SK-N-SH treated with all-trans-retinoic acid at 6 μM for 48 hours (cell line): Measurements from ENCODE around the gene OSGIN1.

Experiments
- ATAC-seq: fragments of 200-7000 bp; cut with Tn5 transposase; 3 replicates; pipeline ENCODE4 v1.9.1; 2020; ENCODE audit warnings: mild to moderate bottlenecking, moderate library complexity
- ARNTL ChIP-seq: fragments of 450-650 bp; formaldehyde crosslinking; IDR thresholded peaks from 2 replicates; pipeline ENCODE4 v1.5.0; 2020; ENCODE audit warnings: low read depth, mild to moderate bottlenecking, moderate library complexity, borderline replicate concordance
- BACH2 ChIP-seq: fragments of 250-450 bp; sonication (Bioruptor Pico); IDR thresholded peaks from 2 replicates; pipeline ENCODE4 v1.9.0; 2021; ENCODE audit warnings: mild to moderate bottlenecking, borderline replicate concordance
- CSDC2 ChIP-seq: fragments of 250-450 bp; sonication (Bioruptor Pico); IDR thresholded peaks from 2 replicates; pipeline ENCODE4 v1.5.0; 2020; ENCODE audit warnings: mild to moderate bottlenecking, moderate library complexity
- CSRNP3 ChIP-seq: fragments of 250-450 bp; sonication (Bioruptor Pico); IDR thresholded peaks from 2 replicates; pipeline ENCODE4 v1.5.1; 2021; ENCODE audit warnings: mild to moderate bottlenecking, moderate library complexity
- ESRRG ChIP-seq: fragments of 250-450 bp; sonication (Bioruptor Pico); IDR thresholded peaks from 2 replicates; pipeline ENCODE4 v1.6.1; 2021; ENCODE audit warnings: mild to moderate bottlenecking
- GLIS3 ChIP-seq: fragments of 250-450 bp; sonication (Bioruptor Pico); IDR thresholded peaks from 2 replicates; pipeline ENCODE4 v1.5.0; 2020; ENCODE audit warnings: mild to moderate bottlenecking, moderate library complexity
- ISL1 ChIP-seq: fragments of 250-450 bp; sonication (Bioruptor Pico); IDR thresholded peaks from 2 replicates; pipeline ENCODE4 v2.1.2; 2022; ENCODE audit warnings: mild to moderate bottlenecking, moderate library complexity
- OSR1 ChIP-seq: fragments of 250-450 bp; sonication (Bioruptor Pico); IDR thresholded peaks from 2 replicates; pipeline ENCODE4 v1.8.0; 2022; ENCODE audit warnings: moderate library complexity, mild to moderate bottlenecking, inconsistent platforms
- POU6F1 ChIP-seq: fragments of 250-450 bp; sonication (Bioruptor Pico); IDR thresholded peaks from 2 replicates; pipeline ENCODE4 v1.8.0; 2021; ENCODE audit warnings: low read depth, mild to moderate bottlenecking, moderate library complexity, borderline replicate concordance
- PPARA ChIP-seq: fragments of 250-450 bp; sonication (Bioruptor Pico); IDR thresholded peaks from 2 replicates; pipeline ENCODE4 v1.5.0; 2020; ENCODE audit warnings: mild to moderate bottlenecking, borderline replicate concordance
- RARB ChIP-seq: fragments of 250-450 bp; sonication (Bioruptor Pico); IDR thresholded peaks from 2 replicates; pipeline ENCODE4 v1.8.0; 2021; ENCODE audit warnings: mild to moderate bottlenecking, moderate library complexity
- SNAI2 ChIP-seq: fragments of 250-450 bp; sonication (Bioruptor Pico); IDR thresholded peaks from 2 replicates; pipeline ENCODE4 v1.5.0; 2020; ENCODE audit warnings: mild to moderate bottlenecking, moderate library complexity
- TOX ChIP-seq: fragments of 250-450 bp; sonication (Bioruptor Pico); IDR thresholded peaks from 2 replicates; pipeline ENCODE4 v1.8.0; 2021; ENCODE audit warnings: mild to moderate bottlenecking, moderate library complexity, borderline replicate concordance
- TSHZ2 ChIP-seq: fragments of 250-450 bp; sonication (Bioruptor Pico); IDR thresholded peaks from 2 replicates; pipeline ENCODE4 v1.5.0; 2020; ENCODE audit warnings: mild to moderate bottlenecking, moderate library complexity
- ZC3H10 ChIP-seq: fragments of 250-450 bp; sonication (Bioruptor Pico); IDR thresholded peaks from 2 replicates; pipeline ENCODE4 v1.5.1; 2021; ENCODE audit warnings: mild to moderate bottlenecking, moderate library complexity
- ZFP3 ChIP-seq: fragments of 250-450 bp; sonication (Bioruptor Pico); IDR thresholded peaks from 2 replicates; pipeline ENCODE4 v1.5.0; 2020; ENCODE audit warnings: mild to moderate bottlenecking, moderate library complexity
- ZFP30 ChIP-seq: fragments of 450-650 bp; formaldehyde crosslinking; IDR thresholded peaks from 2 replicates; pipeline ENCODE4 v1.5.0; 2022; ENCODE audit warnings: mild to moderate bottlenecking, moderate library complexity
- ZNF70 ChIP-seq: fragments of 450-650 bp; formaldehyde crosslinking; IDR thresholded peaks from 2 replicates; pipeline ENCODE4 v1.5.0; 2020; ENCODE audit warnings: mild to moderate bottlenecking, moderate library complexity
- ZNF8 ChIP-seq: fragments of 450-650 bp; formaldehyde crosslinking; IDR thresholded peaks from 2 replicates; pipeline ENCODE4 v1.5.0; 2020; ENCODE audit warnings: mild to moderate bottlenecking, moderate library complexity
- TF ChIP-seq, protein P1 (sequence below): fragments of 250-450 bp; sonication (Bioruptor Pico); IDR thresholded peaks from 2 replicates; pipeline ENCODE4 v1.8.0; 2020; ENCODE audit warnings: mild to moderate bottlenecking, moderate library complexity, borderline replicate concordance
- TF ChIP-seq, protein P2 (sequence below): fragments of 250-450 bp; sonication (Bioruptor Pico); IDR thresholded peaks from 2 replicates; pipeline ENCODE4 v1.5.1; 2020; ENCODE audit warnings: low read depth, mild to moderate bottlenecking, moderate library complexity

Gene OSGIN1

DNA sequence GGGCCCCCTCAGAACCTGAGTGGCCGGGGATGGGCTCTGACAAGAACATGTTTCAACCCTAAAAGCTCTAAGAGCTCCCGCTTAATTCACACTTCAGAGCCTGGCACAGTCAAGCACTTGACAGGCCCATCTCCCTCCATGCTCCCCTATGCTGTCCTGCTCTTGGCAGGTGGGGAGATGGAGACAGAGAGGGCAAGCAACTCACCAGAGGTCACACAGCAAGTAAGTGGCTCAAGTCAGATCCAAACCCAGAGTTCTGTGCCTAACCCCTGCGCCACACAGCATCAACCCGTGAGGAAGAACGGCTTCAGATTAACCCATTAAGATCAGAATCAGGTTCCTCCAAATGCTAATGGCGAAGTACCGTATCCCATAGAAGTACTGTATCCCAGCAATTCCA is 51.4 kb downstream of the OSGIN1 start:
- no peak for ATAC-seq
- TF ChIP-seq ZNF8 (CRISPR knock-in tag) (no peak), OSR1 (CRISPR knock-in tag) (no peak), GLIS3 (CRISPR knock-in tag) (no peak), RARB (CRISPR knock-in tag) (no peak), SNAI2 (CRISPR knock-in tag) (no peak), ZC3H10 (CRISPR knock-in tag) (no peak), POU6F1 (CRISPR knock-in tag) (no peak), CSRNP3 (CRISPR knock-in tag) (no peak), ESRRG (CRISPR knock-in tag) (no peak), ZNF70 (no peak), ARNTL (CRISPR knock-in tag) (no peak), TSHZ2 (no peak), TOX (CRISPR knock-in tag) (no peak), ISL1 (no peak)
- TF ChIP-seq, protein P1, sequence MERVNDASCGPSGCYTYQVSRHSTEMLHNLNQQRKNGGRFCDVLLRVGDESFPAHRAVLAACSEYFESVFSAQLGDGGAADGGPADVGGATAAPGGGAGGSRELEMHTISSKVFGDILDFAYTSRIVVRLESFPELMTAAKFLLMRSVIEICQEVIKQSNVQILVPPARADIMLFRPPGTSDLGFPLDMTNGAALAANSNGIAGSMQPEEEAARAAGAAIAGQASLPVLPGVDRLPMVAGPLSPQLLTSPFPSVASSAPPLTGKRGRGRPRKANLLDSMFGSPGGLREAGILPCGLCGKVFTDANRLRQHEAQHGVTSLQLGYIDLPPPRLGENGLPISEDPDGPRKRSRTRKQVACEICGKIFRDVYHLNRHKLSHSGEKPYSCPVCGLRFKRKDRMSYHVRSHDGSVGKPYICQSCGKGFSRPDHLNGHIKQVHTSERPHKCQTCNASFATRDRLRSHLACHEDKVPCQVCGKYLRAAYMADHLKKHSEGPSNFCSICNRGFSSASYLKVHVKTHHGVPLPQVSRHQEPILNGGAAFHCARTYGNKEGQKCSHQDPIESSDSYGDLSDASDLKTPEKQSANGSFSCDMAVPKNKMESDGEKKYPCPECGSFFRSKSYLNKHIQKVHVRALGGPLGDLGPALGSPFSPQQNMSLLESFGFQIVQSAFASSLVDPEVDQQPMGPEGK, result no peak
- TF ChIP-seq, protein P2, sequence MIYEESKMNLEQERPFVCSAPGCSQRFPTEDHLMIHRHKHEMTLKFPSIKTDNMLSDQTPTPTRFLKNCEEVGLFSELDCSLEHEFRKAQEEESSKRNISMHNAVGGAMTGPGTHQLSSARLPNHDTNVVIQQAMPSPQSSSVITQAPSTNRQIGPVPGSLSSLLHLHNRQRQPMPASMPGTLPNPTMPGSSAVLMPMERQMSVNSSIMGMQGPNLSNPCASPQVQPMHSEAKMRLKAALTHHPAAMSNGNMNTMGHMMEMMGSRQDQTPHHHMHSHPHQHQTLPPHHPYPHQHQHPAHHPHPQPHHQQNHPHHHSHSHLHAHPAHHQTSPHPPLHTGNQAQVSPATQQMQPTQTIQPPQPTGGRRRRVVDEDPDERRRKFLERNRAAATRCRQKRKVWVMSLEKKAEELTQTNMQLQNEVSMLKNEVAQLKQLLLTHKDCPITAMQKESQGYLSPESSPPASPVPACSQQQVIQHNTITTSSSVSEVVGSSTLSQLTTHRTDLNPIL, result no peak

- TF ChIP-seq RARB (CRISPR knock-in tag) (no peak), TOX (CRISPR knock-in tag) (no peak), ESRRG (CRISPR knock-in tag) (no peak), ZFP30 (CRISPR knock-in tag) (no peak), CSDC2 (CRISPR knock-in tag) (no peak), OSR1 (CRISPR knock-in tag) (no peak), PPARA (CRISPR knock-in tag) (no peak), ZFP3 (CRISPR knock-in tag) (no peak), SNAI2 (CRISPR knock-in tag) (no peak), POU6F1 (CRISPR knock-in tag) (no peak), CSRNP3 (CRISPR knock-in tag) (no peak), BACH2 (CRISPR knock-in tag) (no peak), ARNTL (CRISPR knock-in tag) (no peak)
- no peak; the same call in 2 of the 3 replicates for ATAC-seq
These were observed 52.4 kb downstream of the OSGIN1 start for GRCh38 chr16:84005391-84005790.
